ENCODE measurements around the gene SEMA4B.

SEMA4B gene

GRCh38 chr15:90225504-90226234, 24.5 kb downstream of the SEMA4B start:
- DNase-seq (ENCODE audit: low spot score), result no peak

GRCh38 chr15:90227336-90227735, 26.2 kb downstream of the SEMA4B start:
- no peak for DNase-seq (ENCODE audit: low spot score)

GRCh38 chr15:90227816-90228772, 27.0 kb downstream of the SEMA4B start:
- no peak for DNase-seq (ENCODE audit: low spot score)

- DNase-seq (ENCODE audit: low spot score), result no peak
Measured at GRCh38 chr15:90228960-90229359, 27.8 kb downstream of the SEMA4B start.

- no peak for DNase-seq (ENCODE audit: low spot score)
Measured at GRCh38 chr15:90230071-90230494, 29.0 kb downstream of the SEMA4B start.

- DNase-seq (ENCODE audit: low spot score), result no peak
Measured at GRCh38 chr15:90230610-90231009, 29.5 kb downstream of the SEMA4B start.

- no peak for DNase-seq (ENCODE audit: low spot score)
Measured at GRCh38 chr15:90231028-90232017, 30.2 kb downstream of the SEMA4B start.

- DNase-seq (ENCODE audit: low spot score), result no peak
Measured at GRCh38 chr15:90232196-90232595, 31.1 kb downstream of the SEMA4B start.

GRCh38 chr15:90232941-90233386, 31.8 kb downstream of the SEMA4B start:
- DNase-seq (ENCODE audit: low spot score), result no peak

- peak; percentile 55 for DNase-seq (ENCODE audit: low spot score)
Measured at GRCh38 chr15:90233387-90234095, 32.4 kb downstream of the SEMA4B start, which contains the start of gene CIB1. CIB1 (minus strand) TSS chr15:90233941; CDS start chr15:90233885, 56 bp downstream.

- DNase-seq (ENCODE audit: low spot score), result peak; percentile 100
Measured at GRCh38 chr15:90234096-90234988, 33.2 kb downstream of the SEMA4B start, which contains the start of gene GDPGP1. GDPGP1 (plus strand) TSS chr15:90234209; CDS start chr15:90240909, 6,700 bp downstream.

- no peak for DNase-seq (ENCODE audit: low spot score)
Measured at GRCh38 chr15:90239371-90239770, 38.2 kb downstream of the SEMA4B start.

GRCh38 chr15:90240856-90241255, 39.7 kb downstream of the SEMA4B start:
- DNase-seq (ENCODE audit: low spot score), result no peak

- no peak for DNase-seq (ENCODE audit: low spot score)
Measured at GRCh38 chr15:90241343-90242192, 40.4 kb downstream of the SEMA4B start.

GRCh38 chr15:90243943-90244639, 43.0 kb downstream of the SEMA4B start:
- no peak for DNase-seq (ENCODE audit: low spot score)

GRCh38 chr15:90248789-90249202, 47.7 kb downstream of the SEMA4B start:
- DNase-seq (ENCODE audit: low spot score), result no peak

GRCh38 chr15:90249203-90249863, 48.2 kb downstream of the SEMA4B start, which contains the start of gene TTLL13:
TTLL13 (plus strand) TSS chr15:90249556; CDS start chr15:90250631, 1,075 bp downstream.
- DNase-seq (ENCODE audit: low spot score), result peak; percentile 95
